ENCODE data around the gene GNL3L. TPM values are rescaled to one million over a fixed set of nuclear protein-coding genes. Genes with fewer than 3 reads are reported as not detected.
"Not testable (repeated sequence)": the region's sequence is repeated elsewhere in the genome, so short reads cannot be mapped to it uniquely, and the experiment has no call there.

The GNL3L gene
- 10 to 100 TPM; 53.9 to 56.4 TPM for total RNA-seq

- H3K9me3 Mint-ChIP-seq, result peaks cover 11% of the 10 kb centered on the region
- peaks cover 34% of the 10 kb centered on the region for H3K4me1 Mint-ChIP-seq
- CTCF ChIA-PET, result interaction anchor here (1.6 kb wide), 1 partner anchor 12 kb away, joined by 4 read pairs; no protein-coding TSS in a partner anchor
- DNase-seq, result peak; percentile 81
- H3K27ac Mint-ChIP-seq, result peak within 1 kb of the TSS; percentile 97
- POLR2A ChIA-PET, result no interaction called here
- H3K4me3 Mint-ChIP-seq, result peak within 1 kb of the TSS; percentile 93
- H3K36me3 Mint-ChIP-seq (ENCODE audit: low read depth), result peaks cover 38% of the 10 kb centered on the region
- no peaks in the 10 kb centered on the region for H3K27me3 Mint-ChIP-seq
These were observed at the start of gene GNL3L for GRCh38 chrX:54529552-54530356. TSS of gene GNL3L (plus strand) at chrX:54530219. CDS start at chrX:54532567, 2,348 bp downstream.

- Mint-ChIP-seq H3K27me3 (no peaks in the 10 kb centered on the region), H3K9me3 (no peaks in the 10 kb centered on the region), H3K27ac (no peak overlapping the region), H3K4me1 (no peaks in the 10 kb centered on the region), H3K36me3 (ENCODE audit: low read depth) (no peaks in the 10 kb centered on the region), H3K4me3 (no peak overlapping the region)
- CTCF ChIA-PET, result interaction anchor here (0.6 kb wide), 2 partner anchors 21 kb away, joined by 3 to 4 read pairs; no protein-coding TSS in a partner anchor
- DNase-seq, result no peak
- POLR2A ChIA-PET, result no interaction called here
These were observed 47.0 kb upstream of the GNL3L start for GRCh38 chrX:54482839-54483593.

GRCh38 chrX:54483946-54484345 is 46.1 kb upstream of the GNL3L start:
- Mint-ChIP-seq H3K9me3 (no peaks in the 10 kb centered on the region), H3K27me3 (no peaks in the 10 kb centered on the region), H3K4me3 (no peak overlapping the region), H3K4me1 (no peaks in the 10 kb centered on the region), H3K27ac (no peak overlapping the region), H3K36me3 (ENCODE audit: low read depth) (no peaks in the 10 kb centered on the region)
- POLR2A ChIA-PET, result no interaction called here
- CTCF ChIA-PET, result interaction anchor here (0.6 kb wide), 1 partner anchor 12 kb away, joined by 3 read pairs; no protein-coding TSS in a partner anchor
- no peak for DNase-seq

GRCh38 chrX:54484666-54485065 is 45.4 kb upstream of the GNL3L start:
- CTCF ChIA-PET, result interaction anchor here (0.6 kb wide), 1 partner anchor 13 kb away, joined by 3 read pairs; no protein-coding TSS in a partner anchor
- H3K27me3 Mint-ChIP-seq, result no peaks in the 10 kb centered on the region
- no peak for DNase-seq
- no peaks in the 10 kb centered on the region for H3K4me1 Mint-ChIP-seq
- no peaks in the 10 kb centered on the region for H3K9me3 Mint-ChIP-seq
- H3K27ac Mint-ChIP-seq, result no peak overlapping the region
- H3K4me3 Mint-ChIP-seq, result no peak overlapping the region
- POLR2A ChIA-PET, result no interaction called here
- no peaks in the 10 kb centered on the region for H3K36me3 Mint-ChIP-seq (ENCODE audit: low read depth)

GRCh38 chrX:54489819-54490218 is 40.2 kb upstream of the GNL3L start:
- POLR2A ChIA-PET; H3K4me1 Mint-ChIP-seq; CTCF ChIA-PET; H3K4me3 Mint-ChIP-seq; H3K9me3 Mint-ChIP-seq; H3K27ac Mint-ChIP-seq; DNase-seq; H3K36me3 Mint-ChIP-seq (ENCODE audit: low read depth): not testable (repeated sequence)
- peaks cover 15% of the 10 kb centered on the region for H3K27me3 Mint-ChIP-seq

- ChIA-PET POLR2A (no interaction called here), CTCF (no interaction called here)
- Mint-ChIP-seq H3K4me1 (peaks cover 6% of the 10 kb centered on the region), H3K36me3 (ENCODE audit: low read depth) (peaks cover 3% of the 10 kb centered on the region), H3K27ac (no peak overlapping the region), H3K9me3 (no peaks in the 10 kb centered on the region), H3K4me3 (no peak overlapping the region), H3K27me3 (peaks cover 25% of the 10 kb centered on the region)
- no peak for DNase-seq
These were observed 37.7 kb upstream of the GNL3L start for GRCh38 chrX:54492340-54492739.

- Mint-ChIP-seq H3K27ac (no peak overlapping the region), H3K27me3 (peaks cover 32% of the 10 kb centered on the region), H3K4me3 (peak overlapping the region; percentile 54), H3K4me1 (peaks cover 6% of the 10 kb centered on the region), H3K36me3 (ENCODE audit: low read depth) (peaks cover 3% of the 10 kb centered on the region), H3K9me3 (no peaks in the 10 kb centered on the region)
- ChIA-PET CTCF (interaction anchor here (0.6 kb wide), 1 partner anchor 54 kb away, joined by 4 read pairs; no protein-coding TSS in a partner anchor), POLR2A (no interaction called here)
- DNase-seq, result no peak
These were observed 35.6 kb upstream of the GNL3L start for GRCh38 chrX:54494166-54494988.

GRCh38 chrX:54494989-54495813 is 34.8 kb upstream of the GNL3L start:
- CTCF ChIA-PET, result no interaction called here
- POLR2A ChIA-PET, result no interaction called here
- peak overlapping the region; percentile 51 for H3K4me3 Mint-ChIP-seq
- H3K27ac Mint-ChIP-seq, result no peak overlapping the region
- H3K9me3 Mint-ChIP-seq, result no peaks in the 10 kb centered on the region
- DNase-seq, result no peak
- H3K27me3 Mint-ChIP-seq, result peaks cover 32% of the 10 kb centered on the region
- H3K4me1 Mint-ChIP-seq, result peaks cover 6% of the 10 kb centered on the region
- H3K36me3 Mint-ChIP-seq (ENCODE audit: low read depth), result peaks cover 3% of the 10 kb centered on the region

- Mint-ChIP-seq H3K36me3 (ENCODE audit: low read depth) (peaks cover 3% of the 10 kb centered on the region), H3K4me1 (peaks cover 6% of the 10 kb centered on the region), H3K27me3 (peaks cover 35% of the 10 kb centered on the region), H3K27ac (no peak within 1 kb of the TSS), H3K4me3 (peak within 1 kb of the TSS; percentile 51), H3K9me3 (no peaks in the 10 kb centered on the region)
- ChIA-PET CTCF (no interaction called here), POLR2A (no interaction called here)
- DNase-seq, result peak; percentile 8
These were observed 34.1 kb upstream of the GNL3L start, which contains the start of gene FGD1 for GRCh38 chrX:54495814-54496516. TSS of gene FGD1 (minus strand) at chrX:54496234. CDS start at chrX:54495432, 802 bp downstream.

GRCh38 chrX:54496517-54496852 is 33.5 kb upstream of the GNL3L start:
- DNase-seq, result no peak
- peak overlapping the region; percentile 44 for H3K4me3 Mint-ChIP-seq
- peaks cover 3% of the 10 kb centered on the region for H3K36me3 Mint-ChIP-seq (ENCODE audit: low read depth)
- ChIA-PET POLR2A (no interaction called here), CTCF (no interaction called here)
- H3K9me3 Mint-ChIP-seq, result no peaks in the 10 kb centered on the region
- peaks cover 6% of the 10 kb centered on the region for H3K4me1 Mint-ChIP-seq
- H3K27me3 Mint-ChIP-seq, result peaks cover 35% of the 10 kb centered on the region
- H3K27ac Mint-ChIP-seq, result no peak overlapping the region

- Mint-ChIP-seq H3K27ac (no peak overlapping the region), H3K4me3 (peak overlapping the region; percentile 44), H3K9me3 (no peaks in the 10 kb centered on the region), H3K27me3 (peaks cover 35% of the 10 kb centered on the region), H3K4me1 (peaks cover 6% of the 10 kb centered on the region), H3K36me3 (ENCODE audit: low read depth) (peaks cover 3% of the 10 kb centered on the region)
- ChIA-PET CTCF (no interaction called here), POLR2A (no interaction called here)
- no peak for DNase-seq
These were observed 33.1 kb upstream of the GNL3L start for GRCh38 chrX:54496936-54497335.

GRCh38 chrX:54509400-54509799 is 20.6 kb upstream of the GNL3L start:
- Mint-ChIP-seq H3K4me3 (no peak overlapping the region), H3K27me3 (peaks cover 6% of the 10 kb centered on the region), H3K27ac (no peak overlapping the region), H3K36me3 (ENCODE audit: low read depth) (no peaks in the 10 kb centered on the region), H3K9me3 (no peaks in the 10 kb centered on the region), H3K4me1 (no peaks in the 10 kb centered on the region)
- ChIA-PET CTCF (no interaction called here), POLR2A (no interaction called here)
- DNase-seq, result no peak
